ENCODE results near the gene KIAA1614.

- TF ChIP-seq CTCF (IDR thresholded peaks at IDR 0.05; ENCODE audit: borderline replicate concordance, extremely low read depth, low read length, poor library complexity, severe bottlenecking) (no peak), EZH2 (IDR thresholded peaks at IDR 0.05; ENCODE audit: borderline replicate concordance, low read depth, low read length, severe bottlenecking) (no peak)
Observed at GRCh38 chr1:180967558-180967957, 54.9 kb downstream of the KIAA1614 start.
